Brain microvascular endothelial cell (primary cell): ENCODE data around the gene CREBL2.
A peak's percentile ranks its signal among the peaks of the same experiment; 100 is the strongest.

Experiments used
- DNase-seq: peaks from one replicate; pipeline ENCODE4 v3.0.0-alpha.2; 2020
- H3K27ac ChIP-seq: fragments of 250-450 bp; sonication (Bioruptor Pico); 2 replicates; pipeline ENCODE4 v1.5.1; 2020; ENCODE audit warnings: mild to moderate bottlenecking, moderate library complexity
- H3K27me3 ChIP-seq: fragments of 250-450 bp; sonication (Bioruptor Pico); replicated peaks from 2 replicates; pipeline ENCODE4 v1.5.1; 2020; ENCODE audit warnings: mild to moderate bottlenecking
- H3K36me3 ChIP-seq: fragments of 250-450 bp; sonication (Bioruptor Pico); replicated peaks from 2 replicates; pipeline ENCODE4 v1.5.1; 2020; ENCODE audit warnings: mild to moderate bottlenecking
- H3K4me3 ChIP-seq: 2 replicates; pipeline ENCODE4 v1.5.1; 2011; ENCODE audit warnings: low read depth, mild to moderate bottlenecking, control low read depth, low read length, moderate library complexity
- in situ Hi-C: cut with HindIII; loops from 2 replicates; pipeline ENCODE4 v1.10.0; 2017; ENCODE audit warnings: low sequenced_read_pairs, low pct_ligation_motif_present
- TF ChIP-seq, protein P1 (sequence below): IDR thresholded peaks from 2 replicates; pipeline ENCODE4 v1.5.1; 2011; ENCODE audit warnings: low read depth, mild to moderate bottlenecking, moderate library complexity, low read length, control low read depth, inconsistent platforms; ENCODE audit errors: missing control alignments

CREBL2 gene

DNA sequence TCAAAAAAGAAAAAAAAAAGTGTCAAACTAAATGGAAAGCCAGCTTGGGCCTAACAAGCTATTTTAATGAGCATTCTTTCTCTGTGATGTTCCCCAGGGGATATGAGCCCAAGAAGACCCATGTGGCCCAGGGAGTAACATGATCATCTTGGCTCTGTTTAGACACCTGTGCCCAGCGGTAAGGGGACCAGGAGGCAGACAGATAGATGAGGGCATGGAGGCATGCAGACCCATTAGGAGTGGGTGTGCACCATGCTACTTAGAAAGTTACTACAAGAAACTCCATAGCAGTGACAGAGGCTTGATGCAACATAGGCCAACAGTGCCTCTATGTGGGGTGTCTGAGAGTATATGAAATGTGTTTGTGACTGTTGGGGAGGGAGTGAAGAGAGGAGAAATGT is 3.1 kb upstream of the CREBL2 start:
- Histone ChIP-seq H3K27me3 (no peaks in the 10 kb centered on the region), H3K36me3 (no peaks in the 10 kb centered on the region), H3K4me3 (no peak overlapping the region), H3K27ac (no peak overlapping the region)
- in situ Hi-C loops: no loop called here
- TF ChIP-seq, protein P1, sequence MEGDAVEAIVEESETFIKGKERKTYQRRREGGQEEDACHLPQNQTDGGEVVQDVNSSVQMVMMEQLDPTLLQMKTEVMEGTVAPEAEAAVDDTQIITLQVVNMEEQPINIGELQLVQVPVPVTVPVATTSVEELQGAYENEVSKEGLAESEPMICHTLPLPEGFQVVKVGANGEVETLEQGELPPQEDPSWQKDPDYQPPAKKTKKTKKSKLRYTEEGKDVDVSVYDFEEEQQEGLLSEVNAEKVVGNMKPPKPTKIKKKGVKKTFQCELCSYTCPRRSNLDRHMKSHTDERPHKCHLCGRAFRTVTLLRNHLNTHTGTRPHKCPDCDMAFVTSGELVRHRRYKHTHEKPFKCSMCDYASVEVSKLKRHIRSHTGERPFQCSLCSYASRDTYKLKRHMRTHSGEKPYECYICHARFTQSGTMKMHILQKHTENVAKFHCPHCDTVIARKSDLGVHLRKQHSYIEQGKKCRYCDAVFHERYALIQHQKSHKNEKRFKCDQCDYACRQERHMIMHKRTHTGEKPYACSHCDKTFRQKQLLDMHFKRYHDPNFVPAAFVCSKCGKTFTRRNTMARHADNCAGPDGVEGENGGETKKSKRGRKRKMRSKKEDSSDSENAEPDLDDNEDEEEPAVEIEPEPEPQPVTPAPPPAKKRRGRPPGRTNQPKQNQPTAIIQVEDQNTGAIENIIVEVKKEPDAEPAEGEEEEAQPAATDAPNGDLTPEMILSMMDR: no peak
- no peak for DNase-seq

DNA sequence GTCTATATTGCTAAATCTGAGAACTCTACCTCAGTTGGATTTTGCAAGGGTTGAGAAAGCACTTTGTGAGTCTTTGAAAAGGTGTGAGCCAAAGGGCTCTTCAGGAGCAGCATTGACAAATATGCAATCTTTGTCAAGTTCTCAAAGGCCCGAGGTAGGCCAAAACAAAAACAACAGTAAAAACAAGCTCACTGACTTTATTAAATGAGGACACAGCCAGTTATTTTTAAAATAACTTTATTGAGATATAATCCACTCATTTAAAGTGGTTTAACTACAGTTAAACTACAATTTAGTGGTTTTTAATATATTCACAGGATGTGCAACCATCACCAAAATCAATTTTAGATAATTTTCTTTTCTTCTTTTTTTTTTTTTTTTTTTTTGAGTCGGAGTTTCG is 2.0 kb upstream of the CREBL2 start:
- TF ChIP-seq, protein P1: no peak
- H3K4me3 ChIP-seq: no peak overlapping the region
- H3K27ac ChIP-seq: no peak overlapping the region
- no peaks in the 10 kb centered on the region for H3K36me3 ChIP-seq
- no peaks in the 10 kb centered on the region for H3K27me3 ChIP-seq
- DNase-seq: no peak
- in situ Hi-C loops: no loop called here

DNA sequence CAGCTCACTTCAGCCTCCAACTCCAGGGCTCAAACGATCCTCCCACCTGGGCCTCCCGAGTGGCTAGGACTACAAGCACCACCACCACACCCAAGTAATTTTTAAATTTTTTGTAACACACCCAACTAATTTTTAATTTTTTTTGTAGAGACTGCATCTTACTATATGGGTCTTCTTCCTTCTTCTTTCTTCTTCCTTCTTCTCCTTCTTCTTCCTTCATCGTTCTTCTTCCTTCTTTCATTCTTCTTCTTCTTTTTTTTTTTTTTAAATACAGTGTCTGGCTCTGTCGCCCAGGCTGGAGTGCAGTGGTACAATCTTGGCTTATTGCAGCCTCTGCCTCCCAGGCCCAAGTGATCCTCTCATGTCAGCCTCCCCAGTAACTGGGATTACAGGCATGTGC is 965 bp upstream of the CREBL2 start:
- Histone ChIP-seq H3K27me3 (no peaks in the 10 kb centered on the region), H3K4me3 (no peak overlapping the region), H3K27ac (no peak overlapping the region), H3K36me3 (no peaks in the 10 kb centered on the region)
- TF ChIP-seq, protein P1: no peak
- in situ Hi-C loops: no loop called here
- DNase-seq: no peak

DNA sequence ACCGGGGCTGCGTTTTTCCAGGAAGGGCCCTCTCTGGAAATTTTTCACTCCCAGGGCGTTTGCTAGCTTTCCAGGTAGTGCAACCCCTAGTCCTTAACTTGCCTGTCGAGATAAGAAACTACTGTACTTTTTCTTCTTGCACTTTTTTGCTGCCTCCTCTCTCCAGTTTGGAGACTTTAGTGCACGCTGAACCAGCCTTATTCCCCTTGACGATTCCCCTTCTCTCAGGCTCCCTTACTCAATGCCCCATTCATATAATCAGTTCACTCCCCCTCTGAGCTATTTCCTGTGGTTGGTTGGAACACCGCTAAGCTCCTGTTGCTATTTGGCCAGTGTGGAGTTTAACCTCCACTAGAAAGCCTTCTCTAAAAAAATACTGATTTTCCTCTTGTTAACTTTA is 682 bp downstream of the CREBL2 start:
- TF ChIP-seq, protein P1: no peak
- in situ Hi-C loops: no loop called here
- Histone ChIP-seq H3K36me3 (no peaks in the 10 kb centered on the region), H3K4me3 (peak overlapping the region; percentile 84), H3K27ac (peak overlapping the region; percentile 87), H3K27me3 (no peaks in the 10 kb centered on the region)
- DNase-seq: peak; percentile 63

DNA sequence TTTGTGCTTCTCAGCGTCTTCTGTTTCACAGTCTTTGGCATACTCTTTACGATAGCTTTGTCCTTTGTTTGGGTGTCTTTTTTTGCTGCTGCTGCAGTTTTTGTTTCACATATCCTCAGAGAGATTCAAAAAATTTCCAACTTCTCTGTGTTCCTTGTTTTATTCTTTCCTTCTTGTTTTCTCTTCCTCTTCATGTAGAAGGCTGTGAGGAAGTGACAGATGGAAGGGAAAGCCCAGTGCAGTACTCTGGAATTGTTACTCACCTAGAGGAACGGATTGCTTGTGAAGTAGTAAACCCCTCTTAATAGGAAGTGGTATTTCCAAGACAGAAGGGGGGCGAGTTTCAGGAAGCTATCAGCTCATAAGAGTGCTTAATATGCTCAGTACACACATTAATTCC is 1.7 kb downstream of the CREBL2 start:
- H3K27ac ChIP-seq: no peak overlapping the region
- H3K4me3 ChIP-seq: no peak overlapping the region
- no peaks in the 10 kb centered on the region for H3K27me3 ChIP-seq
- TF ChIP-seq, protein P1: no peak
- in situ Hi-C loops: no loop called here
- no peaks in the 10 kb centered on the region for H3K36me3 ChIP-seq
- DNase-seq: no peak

DNA sequence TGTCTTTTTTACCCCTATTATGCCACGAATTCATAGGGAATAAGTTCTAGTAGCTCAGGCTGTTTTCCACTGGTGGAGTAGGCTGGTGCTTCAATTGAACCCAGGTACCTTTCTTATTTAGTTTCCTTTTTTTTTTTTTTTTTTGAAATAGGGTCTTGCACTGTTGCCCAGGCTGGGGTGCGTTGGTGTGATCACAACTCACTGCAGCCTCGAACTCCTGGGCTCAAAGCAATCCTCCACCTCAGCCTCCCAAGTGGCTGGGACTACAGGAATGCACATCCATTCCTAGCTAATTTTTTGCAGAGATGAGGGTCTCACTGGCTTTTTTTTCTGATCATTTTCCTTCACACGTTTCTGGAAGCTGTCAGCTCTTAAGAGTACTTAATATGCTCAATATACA is 2.7 kb downstream of the CREBL2 start:
- Histone ChIP-seq H3K27me3 (no peaks in the 10 kb centered on the region), H3K27ac (no peak overlapping the region), H3K4me3 (no peak overlapping the region), H3K36me3 (no peaks in the 10 kb centered on the region)
- no peak for DNase-seq
- in situ Hi-C loops: no loop called here
- TF ChIP-seq, protein P1: no peak
